ENCODE results near the gene RPL13. TPM values are rescaled to one million over a fixed set of nuclear protein-coding genes. Genes with fewer than 3 reads are reported as not detected.
A peak's percentile ranks its signal among the peaks of the same experiment; 100 is the strongest.

The RPL13 gene
- total RNA-seq, 1 donor from 2014 or later = 2,013 TPM

DNA sequence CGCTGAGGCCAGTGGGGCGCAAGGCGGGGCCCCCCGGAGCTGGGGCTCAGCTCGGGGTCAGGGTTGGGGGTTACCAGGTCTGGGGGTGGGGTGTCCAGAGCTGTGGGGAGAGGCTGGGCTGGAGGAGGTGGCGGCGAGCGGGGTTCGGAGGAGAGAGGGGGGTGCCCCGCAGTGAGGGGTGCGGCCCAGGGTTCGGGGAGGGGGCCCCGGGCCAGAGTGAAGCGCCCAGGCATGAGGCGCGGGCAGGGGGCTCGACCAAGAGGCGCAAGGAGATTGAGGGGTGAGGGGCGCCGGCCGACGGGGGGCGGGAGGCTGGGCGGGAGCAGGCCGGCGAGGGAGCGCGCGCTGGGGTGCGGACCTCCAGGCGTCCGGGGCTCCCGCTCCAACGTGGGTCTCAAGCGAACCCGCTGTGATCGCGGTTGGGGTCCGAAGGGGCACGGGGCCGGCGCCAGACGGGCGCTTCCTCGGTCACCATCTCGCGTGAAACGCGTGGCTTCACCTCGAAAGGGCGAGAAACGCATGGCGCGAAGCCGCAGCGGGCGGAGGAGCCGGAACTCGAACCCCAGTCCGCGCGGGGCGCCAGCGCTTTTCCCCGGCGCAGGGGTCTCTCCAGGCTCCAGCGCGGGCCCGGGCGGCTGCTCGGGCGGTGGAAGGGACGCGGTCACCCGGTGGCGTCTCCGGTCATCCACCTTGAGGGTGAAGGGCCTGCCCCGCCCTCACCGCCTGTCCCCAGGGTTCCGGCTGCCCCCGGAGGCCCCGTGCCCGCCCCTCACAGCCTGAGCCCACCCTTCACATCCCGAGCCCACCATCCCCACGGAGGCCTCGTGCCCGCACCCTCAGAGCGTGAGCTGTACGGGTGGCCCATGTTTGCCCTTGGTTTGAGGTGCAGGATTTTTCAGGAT, 15.9 kb downstream of the RPL13 start:
- Mint-ChIP-seq H3K27ac (ENCODE audit: unreplicated experiment) (no peak overlapping the region), H3K4me3 (no peak overlapping the region), H3K9me3 (no peaks in the 10 kb centered on the region)

GRCh38 chr16:89577055-89577759, 16.7 kb downstream of the RPL13 start:
- Mint-ChIP-seq H3K4me1 (no peaks in the 10 kb centered on the region), H3K27me3 (ENCODE audit: low read depth) (peaks cover 49% of the 10 kb centered on the region), H3K27ac (ENCODE audit: unreplicated experiment) (no peak overlapping the region), H3K4me3 (no peak overlapping the region), H3K36me3 (ENCODE audit: low read depth) (no peaks in the 10 kb centered on the region), H3K9me3 (no peaks in the 10 kb centered on the region)
- DNase-seq (ENCODE audit: low read depth, low spot score) = no peak
- TF ChIP-seq CTCF (conservative IDR thresholded peaks at IDR 0.05) = no peak

More for the DNA sequence above, 15.9 kb downstream of the RPL13 start:
- no peaks in the 10 kb centered on the region for H3K36me3 Mint-ChIP-seq (ENCODE audit: low read depth)
- no peak for TF ChIP-seq CTCF (conservative IDR thresholded peaks at IDR 0.05)
- H3K4me1 Mint-ChIP-seq = no peaks in the 10 kb centered on the region
- H3K27me3 Mint-ChIP-seq (ENCODE audit: low read depth) = peaks cover 48% of the 10 kb centered on the region
- DNase-seq (ENCODE audit: low read depth, low spot score) = no peak

GRCh38 chr16:89579351-89579750, 18.9 kb downstream of the RPL13 start:
- Mint-ChIP-seq H3K9me3 (no peaks in the 10 kb centered on the region), H3K4me1 (no peaks in the 10 kb centered on the region), H3K27me3 (ENCODE audit: low read depth) (peaks cover 32% of the 10 kb centered on the region), H3K4me3 (no peak overlapping the region), H3K36me3 (ENCODE audit: low read depth) (no peaks in the 10 kb centered on the region), H3K27ac (ENCODE audit: unreplicated experiment) (no peak overlapping the region)
- no peak for DNase-seq (ENCODE audit: low read depth, low spot score)
- TF ChIP-seq CTCF (conservative IDR thresholded peaks at IDR 0.05) = no peak

DNA sequence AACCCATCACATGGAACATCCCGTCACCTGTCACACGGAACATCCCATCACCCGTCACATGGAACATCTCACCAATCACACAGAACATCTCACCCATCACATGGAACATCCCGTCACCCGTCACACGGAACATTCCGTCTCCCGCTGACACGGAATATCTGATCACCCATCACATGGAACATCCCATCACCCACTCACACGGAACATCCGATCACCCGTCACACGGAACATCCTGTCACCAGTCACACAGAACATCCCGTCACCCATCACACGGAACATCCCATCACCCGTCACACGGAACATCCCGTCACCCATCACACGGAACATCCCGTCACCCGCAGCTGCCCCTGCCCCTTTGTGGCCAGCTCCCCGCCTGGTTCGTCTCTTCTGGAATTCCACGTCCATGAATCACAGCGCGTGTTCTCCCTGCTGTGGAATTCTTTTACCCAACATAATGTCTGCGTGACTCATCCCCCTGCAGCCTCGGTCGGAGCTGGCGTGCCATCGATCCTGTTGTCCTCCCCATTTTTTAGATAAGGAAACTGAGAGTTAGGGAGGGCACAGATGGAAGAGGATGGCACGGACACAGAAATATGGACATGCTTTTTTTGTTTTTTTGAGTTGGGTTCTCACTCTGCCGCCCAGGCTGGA, 20.7 kb downstream of the RPL13 start:
- H3K4me3 Mint-ChIP-seq = no peak overlapping the region
- no peaks in the 10 kb centered on the region for H3K4me1 Mint-ChIP-seq
- DNase-seq (ENCODE audit: low read depth, low spot score) = no peak
- no peaks in the 10 kb centered on the region for H3K36me3 Mint-ChIP-seq (ENCODE audit: low read depth)
- peaks cover 25% of the 10 kb centered on the region for H3K27me3 Mint-ChIP-seq (ENCODE audit: low read depth)
- TF ChIP-seq CTCF (conservative IDR thresholded peaks at IDR 0.05) = no peak
- no peaks in the 10 kb centered on the region for H3K9me3 Mint-ChIP-seq
- no peak overlapping the region for H3K27ac Mint-ChIP-seq (ENCODE audit: unreplicated experiment)

DNA sequence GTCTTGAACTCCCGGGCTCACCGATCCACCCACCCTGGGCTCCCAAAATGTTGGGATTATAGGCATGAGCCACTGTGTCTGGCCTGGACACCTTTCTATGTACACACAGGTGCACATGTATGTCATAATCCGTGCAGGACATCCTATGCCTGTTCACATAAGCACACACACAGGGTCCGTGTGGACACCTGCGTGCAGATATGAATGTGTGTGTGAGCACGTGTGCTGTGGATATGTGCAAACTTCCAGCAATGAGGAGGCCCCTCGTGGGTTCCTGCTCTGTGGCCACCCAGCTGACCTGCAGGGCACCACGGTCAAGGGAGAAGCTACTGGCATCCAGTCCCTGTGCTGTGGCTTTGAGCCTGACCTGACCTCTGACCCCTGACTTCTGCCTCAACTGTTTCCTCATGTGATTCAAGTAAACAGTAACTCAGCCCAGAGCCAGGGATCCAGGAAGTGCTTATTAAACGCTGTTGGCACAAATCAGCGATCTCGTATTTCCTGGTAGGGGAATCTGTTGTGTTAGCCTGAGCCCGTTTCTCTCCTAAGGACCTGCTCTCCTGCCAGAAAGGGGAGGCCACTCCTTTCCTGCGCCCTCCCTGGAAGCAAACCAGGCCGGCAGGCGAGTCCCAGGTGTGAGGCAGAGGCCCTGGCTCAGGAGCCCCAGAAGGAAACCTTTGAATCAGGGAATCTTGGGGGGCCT, 21.5 kb downstream of the RPL13 start:
- H3K36me3 Mint-ChIP-seq (ENCODE audit: low read depth) = no peaks in the 10 kb centered on the region
- no peaks in the 10 kb centered on the region for H3K4me1 Mint-ChIP-seq
- H3K27ac Mint-ChIP-seq (ENCODE audit: unreplicated experiment) = no peak overlapping the region

More for the DNA sequence above, 21.5 kb downstream of the RPL13 start:
- TF ChIP-seq CTCF (conservative IDR thresholded peaks at IDR 0.05) = no peak
- DNase-seq (ENCODE audit: low read depth, low spot score) = no peak
- H3K27me3 Mint-ChIP-seq (ENCODE audit: low read depth) = peaks cover 22% of the 10 kb centered on the region
- H3K9me3 Mint-ChIP-seq = no peaks in the 10 kb centered on the region
- peak overlapping the region; percentile 47 for H3K4me3 Mint-ChIP-seq
